Measurements from ENCODE around the gene AP1S1. TPM values are rescaled to one million over a fixed set of nuclear protein-coding genes. Genes with fewer than 3 reads are reported as not detected.
"Not testable (repeated sequence)": the region's sequence is repeated elsewhere in the genome, so short reads cannot be mapped to it uniquely, and the experiment has no call there.

Gene AP1S1
- total RNA-seq, 6 experiments from 2014 or later: 24.0 to 56.5 (median 26.4) TPM

DNA sequence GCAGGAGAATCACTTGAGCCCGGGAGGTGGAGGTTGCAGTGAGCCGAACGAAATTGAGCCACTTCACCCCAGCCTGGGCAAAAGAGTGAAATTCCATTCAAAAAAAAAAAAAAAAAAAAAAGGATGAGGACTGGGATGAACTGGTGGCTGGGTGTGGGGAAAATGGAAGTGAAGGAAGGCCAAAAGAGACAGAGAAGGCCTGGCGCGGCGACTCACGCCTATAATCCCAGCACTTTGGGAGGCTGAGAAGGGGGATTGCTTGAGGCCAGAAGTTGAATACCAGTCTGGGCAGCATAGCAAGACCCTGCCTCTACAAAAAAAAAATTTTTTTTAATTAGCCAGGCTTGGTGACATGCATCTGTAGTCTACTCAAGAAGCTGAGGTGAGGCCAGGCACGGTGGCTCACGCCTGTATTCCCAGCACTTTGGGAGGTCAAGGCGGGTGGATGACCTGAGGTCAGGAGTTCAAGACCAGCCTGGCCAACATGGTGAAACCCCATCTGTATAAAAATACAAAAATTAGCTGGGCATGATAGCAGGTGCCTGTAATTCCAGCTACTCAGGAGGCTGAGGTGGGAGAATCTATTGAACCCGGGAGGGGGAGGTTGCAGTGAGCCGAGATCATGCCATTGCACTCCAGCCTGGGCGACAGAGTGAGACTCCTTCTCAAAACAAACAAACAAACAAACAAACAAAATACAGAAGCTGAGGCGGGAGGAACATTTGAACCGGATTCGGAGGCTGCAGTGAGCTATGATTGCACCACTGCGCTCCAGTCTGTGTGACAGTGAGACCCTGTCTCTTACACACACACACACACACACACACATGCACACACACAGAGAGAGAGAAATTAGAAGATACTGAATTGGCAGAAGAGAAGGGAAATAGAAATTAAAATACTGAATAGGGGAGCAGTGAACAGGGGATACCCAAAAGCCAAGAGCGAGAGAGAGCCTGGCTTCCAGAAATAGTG, 21.4 kb upstream of the AP1S1 start:
- 76% methylated on average over 17 of the region's 18 CpGs for WGBS (ENCODE audit: insufficient coverage, low coverage, low lambda C conversion rate, missing lambda C conversion rate)
- H3K4me3 ChIP-seq; H3K9me3 ChIP-seq; H3K4me1 ChIP-seq; H3K27me3 ChIP-seq; ATAC-seq; H3K27ac ChIP-seq; DNase-seq; intact Hi-C loops (cut with DNase I): not testable (repeated sequence)
- H3K36me3 ChIP-seq: peaks cover 0 to 32% (median 12%) of the 10 kb centered on the region in 4 donors
- TF ChIP-seq POLR2A (IDR thresholded peaks at IDR 0.05): peak; percentile 41

DNA sequence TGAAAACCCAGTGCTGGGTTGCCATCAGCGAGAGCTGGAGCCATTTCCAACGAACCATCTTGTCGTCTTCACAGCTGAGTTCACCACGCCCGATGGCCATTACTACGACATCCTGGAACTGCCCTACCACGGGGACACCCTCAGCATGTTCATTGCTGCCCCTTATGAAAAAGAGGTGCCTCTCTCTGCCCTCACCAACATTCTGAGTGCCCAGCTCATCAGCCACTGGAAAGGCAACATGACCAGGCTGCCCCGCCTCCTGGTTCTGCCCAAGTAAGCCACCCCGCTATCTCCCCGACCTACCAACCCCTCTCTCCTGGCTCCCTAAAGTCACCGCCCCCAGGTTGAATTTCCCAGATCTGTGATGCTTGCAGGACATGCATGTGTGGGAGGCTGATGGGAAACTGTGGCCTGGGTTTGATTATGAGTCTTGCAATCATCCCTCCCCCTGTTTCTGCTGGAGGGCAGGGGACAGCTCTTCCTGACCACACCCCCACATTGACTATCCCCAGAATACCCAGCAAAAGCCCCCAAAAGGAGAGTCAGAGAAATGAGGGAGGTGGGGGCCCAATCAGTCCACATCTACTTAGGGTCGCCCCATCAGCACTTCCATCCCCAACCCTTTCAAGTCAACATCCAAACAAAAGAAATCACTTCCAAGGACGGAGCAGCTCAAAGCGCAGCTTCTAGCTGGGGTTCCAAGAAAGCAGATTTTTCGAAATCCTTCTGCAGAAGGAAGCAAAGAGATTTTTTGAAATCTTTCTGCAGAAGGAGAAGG, 20.5 kb upstream of the AP1S1 start:
- no peak overlapping the region for H3K27ac ChIP-seq
- ATAC-seq (no peak), DNase-seq (no peak)
- H3K4me3 ChIP-seq: no peak overlapping the region
- H3K9me3 ChIP-seq: no peaks in the 10 kb centered on the region
- 57% methylated on average over 4 of the region's 15 CpGs for WGBS (ENCODE audit: insufficient coverage, low coverage, low lambda C conversion rate, missing lambda C conversion rate)
- peaks cover 0 to 7% (median 5%) of the 10 kb centered on the region in 4 donors for H3K4me1 ChIP-seq
- TF ChIP-seq POLR2A (IDR thresholded peaks at IDR 0.05): peak; percentile 23
- TF ChIP-seq, protein P1, sequence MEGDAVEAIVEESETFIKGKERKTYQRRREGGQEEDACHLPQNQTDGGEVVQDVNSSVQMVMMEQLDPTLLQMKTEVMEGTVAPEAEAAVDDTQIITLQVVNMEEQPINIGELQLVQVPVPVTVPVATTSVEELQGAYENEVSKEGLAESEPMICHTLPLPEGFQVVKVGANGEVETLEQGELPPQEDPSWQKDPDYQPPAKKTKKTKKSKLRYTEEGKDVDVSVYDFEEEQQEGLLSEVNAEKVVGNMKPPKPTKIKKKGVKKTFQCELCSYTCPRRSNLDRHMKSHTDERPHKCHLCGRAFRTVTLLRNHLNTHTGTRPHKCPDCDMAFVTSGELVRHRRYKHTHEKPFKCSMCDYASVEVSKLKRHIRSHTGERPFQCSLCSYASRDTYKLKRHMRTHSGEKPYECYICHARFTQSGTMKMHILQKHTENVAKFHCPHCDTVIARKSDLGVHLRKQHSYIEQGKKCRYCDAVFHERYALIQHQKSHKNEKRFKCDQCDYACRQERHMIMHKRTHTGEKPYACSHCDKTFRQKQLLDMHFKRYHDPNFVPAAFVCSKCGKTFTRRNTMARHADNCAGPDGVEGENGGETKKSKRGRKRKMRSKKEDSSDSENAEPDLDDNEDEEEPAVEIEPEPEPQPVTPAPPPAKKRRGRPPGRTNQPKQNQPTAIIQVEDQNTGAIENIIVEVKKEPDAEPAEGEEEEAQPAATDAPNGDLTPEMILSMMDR (IDR thresholded peaks at IDR 0.05): no peak
- peaks cover 0 to 32% (median 12%) of the 10 kb centered on the region in 4 donors for H3K36me3 ChIP-seq
- no peaks in the 10 kb centered on the region for H3K27me3 ChIP-seq
- intact Hi-C loops (cut with DNase I): no loop called here

DNA sequence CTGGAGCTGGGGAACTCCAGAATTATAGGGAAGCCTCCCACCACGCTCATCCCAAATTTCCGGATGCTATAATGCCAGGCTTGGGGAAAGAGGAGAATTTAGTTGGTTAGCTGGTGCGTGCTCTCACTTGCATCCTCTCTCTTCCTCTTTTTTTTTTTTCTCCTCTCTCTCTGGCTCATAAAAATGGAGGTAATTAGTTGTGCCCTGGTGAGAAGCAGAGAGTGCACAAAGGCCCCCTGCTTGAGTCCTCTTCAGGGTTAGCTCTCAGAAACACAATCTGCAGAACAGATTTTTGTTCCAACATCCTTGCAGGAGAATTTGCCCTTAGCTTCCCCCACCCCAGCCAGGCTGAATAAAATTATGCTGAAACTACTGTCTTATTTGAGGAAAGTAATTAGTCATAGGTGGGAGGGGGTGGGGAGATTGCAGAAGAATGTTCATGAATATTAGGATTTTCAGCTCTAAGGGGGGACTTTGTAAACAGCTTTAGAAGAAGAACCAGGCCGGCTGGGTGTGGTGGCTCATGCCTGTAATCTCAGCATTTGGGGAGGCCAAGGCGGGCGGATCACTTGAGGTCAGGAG, 19.8 kb upstream of the AP1S1 start:
- intact Hi-C loops (cut with DNase I): no loop called here
- Histone ChIP-seq H3K36me3 (peaks cover 0 to 32% (median 12%) of the 10 kb centered on the region in 4 donors), H3K27me3 (no peaks in the 10 kb centered on the region), H3K4me3 (no peak overlapping the region), H3K9me3 (no peaks in the 10 kb centered on the region), H3K27ac (no peak overlapping the region), H3K4me1 (peaks cover 0 to 7% (median 5%) of the 10 kb centered on the region in 4 donors)
- peak; percentile 32 for TF ChIP-seq POLR2A (IDR thresholded peaks at IDR 0.05)
- TF ChIP-seq, protein P1 (IDR thresholded peaks at IDR 0.05): no peak
- DNase-seq: no peak
- 66% methylated on average over 5 of the region's 6 CpGs for WGBS (ENCODE audit: insufficient coverage, low coverage, low lambda C conversion rate, missing lambda C conversion rate)
- ATAC-seq: no peak

DNA sequence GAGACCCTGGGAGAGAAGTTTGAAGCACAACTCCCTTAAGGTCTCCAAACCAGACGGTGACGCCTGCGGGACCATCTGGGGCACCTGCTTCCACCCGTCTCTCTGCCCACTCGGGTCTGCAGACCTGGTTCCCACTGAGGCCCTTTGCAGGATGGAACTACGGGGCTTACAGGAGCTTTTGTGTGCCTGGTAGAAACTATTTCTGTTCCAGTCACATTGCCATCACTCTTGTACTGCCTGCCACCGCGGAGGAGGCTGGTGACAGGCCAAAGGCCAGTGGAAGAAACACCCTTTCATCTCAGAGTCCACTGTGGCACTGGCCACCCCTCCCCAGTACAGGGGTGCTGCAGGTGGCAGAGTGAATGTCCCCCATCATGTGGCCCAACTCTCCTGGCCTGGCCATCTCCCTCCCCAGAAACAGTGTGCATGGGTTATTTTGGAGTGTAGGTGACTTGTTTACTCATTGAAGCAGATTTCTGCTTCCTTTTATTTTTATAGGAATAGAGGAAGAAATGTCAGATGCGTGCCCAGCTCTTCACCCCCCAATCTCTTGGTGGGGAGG, 16.5 kb upstream of the AP1S1 start:
- H3K4me1 ChIP-seq: peaks cover 0 to 7% (median 4%) of the 10 kb centered on the region in 4 donors
- H3K9me3 ChIP-seq: no peaks in the 10 kb centered on the region
- H3K36me3 ChIP-seq: peaks cover 0 to 17% (median 8%) of the 10 kb centered on the region in 4 donors
- peak; percentile 10 to 36 (median 27) for ATAC-seq
- DNase-seq: peak in 1 of 3 donors; percentile 46
- H3K27ac ChIP-seq: peak overlapping the region in 2 of 3 donors; percentile 44 to 47
- WGBS (ENCODE audit: insufficient coverage, low coverage, low lambda C conversion rate, missing lambda C conversion rate): 57% methylated on average over 3 of the region's 9 CpGs
- peak; percentile 15 for TF ChIP-seq POLR2A (IDR thresholded peaks at IDR 0.05)
- TF ChIP-seq, protein P1 (IDR thresholded peaks at IDR 0.05): no peak
- intact Hi-C loops (cut with DNase I): loop anchor here in 1 of 2 donors (5.0 kb wide), 1 partner anchor 40 kb away; no protein-coding TSS in a partner anchor
- no peaks in the 10 kb centered on the region for H3K27me3 ChIP-seq
- H3K4me3 ChIP-seq: no peak overlapping the region

Measured in right lobe of liver (tissue), 6 donors.